ENCODE results near the gene PADI1.

GRCh38 chr1:17217607-17218006 lies 12.7 kb downstream of the PADI1 start:
- TF ChIP-seq, protein P1, sequence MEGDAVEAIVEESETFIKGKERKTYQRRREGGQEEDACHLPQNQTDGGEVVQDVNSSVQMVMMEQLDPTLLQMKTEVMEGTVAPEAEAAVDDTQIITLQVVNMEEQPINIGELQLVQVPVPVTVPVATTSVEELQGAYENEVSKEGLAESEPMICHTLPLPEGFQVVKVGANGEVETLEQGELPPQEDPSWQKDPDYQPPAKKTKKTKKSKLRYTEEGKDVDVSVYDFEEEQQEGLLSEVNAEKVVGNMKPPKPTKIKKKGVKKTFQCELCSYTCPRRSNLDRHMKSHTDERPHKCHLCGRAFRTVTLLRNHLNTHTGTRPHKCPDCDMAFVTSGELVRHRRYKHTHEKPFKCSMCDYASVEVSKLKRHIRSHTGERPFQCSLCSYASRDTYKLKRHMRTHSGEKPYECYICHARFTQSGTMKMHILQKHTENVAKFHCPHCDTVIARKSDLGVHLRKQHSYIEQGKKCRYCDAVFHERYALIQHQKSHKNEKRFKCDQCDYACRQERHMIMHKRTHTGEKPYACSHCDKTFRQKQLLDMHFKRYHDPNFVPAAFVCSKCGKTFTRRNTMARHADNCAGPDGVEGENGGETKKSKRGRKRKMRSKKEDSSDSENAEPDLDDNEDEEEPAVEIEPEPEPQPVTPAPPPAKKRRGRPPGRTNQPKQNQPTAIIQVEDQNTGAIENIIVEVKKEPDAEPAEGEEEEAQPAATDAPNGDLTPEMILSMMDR (conservative IDR thresholded peaks at IDR 0.05; ENCODE audit: low read length): no peak
- no peak for TF ChIP-seq EZH2phosphoT487 (IDR thresholded peaks at IDR 0.05; ENCODE audit: borderline replicate concordance, low read depth, low read length)
